ENCODE measurements around the gene TTC34.
"Not testable (repeated sequence)": the region's sequence is repeated elsewhere in the genome, so short reads cannot be mapped to it uniquely, and the experiment has no call there.

Gene TTC34

GRCh38 chr1:2757519-2757918 lies 44.0 kb downstream of the TTC34 start:
- DNase-seq (ENCODE audit: low read depth, low spot score): not testable (repeated sequence)

GRCh38 chr1:2755426-2755825 lies 46.1 kb downstream of the TTC34 start:
- WGBS (ENCODE audit: insufficient coverage, insufficient read length): no CpG with 5 or more reads among the region's 14 CpGs
- H3K4me3 ChIP-seq (ENCODE audit: low read length); H3K36me3 ChIP-seq (ENCODE audit: control insufficient read depth, insufficient read depth, low read length); H3K9me3 ChIP-seq (ENCODE audit: control insufficient read depth, insufficient read depth, low read length); H3K4me1 ChIP-seq (ENCODE audit: control insufficient read depth, insufficient read depth, low read length); H3K27ac ChIP-seq (ENCODE audit: low read length); H3K27me3 ChIP-seq (ENCODE audit: control insufficient read depth, insufficient read depth, low read length); DNase-seq (ENCODE audit: low read depth, low spot score): not testable (repeated sequence)

More at GRCh38 chr1:2757519-2757918, 44.0 kb downstream of the TTC34 start:
- H3K27ac ChIP-seq (ENCODE audit: low read length); H3K36me3 ChIP-seq (ENCODE audit: control insufficient read depth, insufficient read depth, low read length); H3K27me3 ChIP-seq (ENCODE audit: control insufficient read depth, insufficient read depth, low read length); H3K9me3 ChIP-seq (ENCODE audit: control insufficient read depth, insufficient read depth, low read length); H3K4me1 ChIP-seq (ENCODE audit: control insufficient read depth, insufficient read depth, low read length); H3K4me3 ChIP-seq (ENCODE audit: low read length): not testable (repeated sequence)
- no CpG with 5 or more reads among the region's 13 CpGs for WGBS (ENCODE audit: insufficient coverage, insufficient read length)

GRCh38 chr1:2754597-2754996 lies 46.9 kb downstream of the TTC34 start:
- not testable (repeated sequence) for H3K4me1 ChIP-seq (ENCODE audit: control insufficient read depth, insufficient read depth, low read length); H3K36me3 ChIP-seq (ENCODE audit: control insufficient read depth, insufficient read depth, low read length); H3K9me3 ChIP-seq (ENCODE audit: control insufficient read depth, insufficient read depth, low read length); H3K4me3 ChIP-seq (ENCODE audit: low read length); DNase-seq (ENCODE audit: low read depth, low spot score); H3K27me3 ChIP-seq (ENCODE audit: control insufficient read depth, insufficient read depth, low read length); H3K27ac ChIP-seq (ENCODE audit: low read length)
- WGBS (ENCODE audit: insufficient coverage, insufficient read length): no CpG with 5 or more reads among the region's 10 CpGs

GRCh38 chr1:2752503-2752902 lies 49.0 kb downstream of the TTC34 start:
- not testable (repeated sequence) for H3K36me3 ChIP-seq (ENCODE audit: control insufficient read depth, insufficient read depth, low read length); H3K27ac ChIP-seq (ENCODE audit: low read length); H3K4me1 ChIP-seq (ENCODE audit: control insufficient read depth, insufficient read depth, low read length); H3K4me3 ChIP-seq (ENCODE audit: low read length); H3K9me3 ChIP-seq (ENCODE audit: control insufficient read depth, insufficient read depth, low read length); H3K27me3 ChIP-seq (ENCODE audit: control insufficient read depth, insufficient read depth, low read length); DNase-seq (ENCODE audit: low read depth, low spot score)
- no CpG with 5 or more reads among the region's 8 CpGs for WGBS (ENCODE audit: insufficient coverage, insufficient read length)

- not testable (repeated sequence) for H3K4me3 ChIP-seq (ENCODE audit: low read length); H3K27me3 ChIP-seq (ENCODE audit: control insufficient read depth, insufficient read depth, low read length); H3K36me3 ChIP-seq (ENCODE audit: control insufficient read depth, insufficient read depth, low read length); H3K9me3 ChIP-seq (ENCODE audit: control insufficient read depth, insufficient read depth, low read length); H3K4me1 ChIP-seq (ENCODE audit: control insufficient read depth, insufficient read depth, low read length); H3K27ac ChIP-seq (ENCODE audit: low read length); DNase-seq (ENCODE audit: low read depth, low spot score)
- no CpG with 5 or more reads among the region's 13 CpGs for WGBS (ENCODE audit: insufficient coverage, insufficient read length)
These were observed 49.6 kb downstream of the TTC34 start for GRCh38 chr1:2751866-2752265.

- H3K4me1 ChIP-seq (ENCODE audit: control insufficient read depth, insufficient read depth, low read length); H3K4me3 ChIP-seq (ENCODE audit: low read length); H3K27ac ChIP-seq (ENCODE audit: low read length); H3K27me3 ChIP-seq (ENCODE audit: control insufficient read depth, insufficient read depth, low read length); H3K9me3 ChIP-seq (ENCODE audit: control insufficient read depth, insufficient read depth, low read length); DNase-seq (ENCODE audit: low read depth, low spot score); H3K36me3 ChIP-seq (ENCODE audit: control insufficient read depth, insufficient read depth, low read length): not testable (repeated sequence)
- WGBS (ENCODE audit: insufficient coverage, insufficient read length): no CpG with 5 or more reads among the region's 27 CpGs
These were observed 50.4 kb downstream of the TTC34 start for GRCh38 chr1:2750766-2751730.

GRCh38 chr1:2750041-2750680 lies 51.3 kb downstream of the TTC34 start:
- not testable (repeated sequence) for H3K27me3 ChIP-seq (ENCODE audit: control insufficient read depth, insufficient read depth, low read length); H3K9me3 ChIP-seq (ENCODE audit: control insufficient read depth, insufficient read depth, low read length); DNase-seq (ENCODE audit: low read depth, low spot score); H3K4me1 ChIP-seq (ENCODE audit: control insufficient read depth, insufficient read depth, low read length); H3K36me3 ChIP-seq (ENCODE audit: control insufficient read depth, insufficient read depth, low read length); H3K4me3 ChIP-seq (ENCODE audit: low read length); H3K27ac ChIP-seq (ENCODE audit: low read length)
- WGBS (ENCODE audit: insufficient coverage, insufficient read length): no CpG with 5 or more reads among the region's 14 CpGs

GRCh38 chr1:2748626-2749025 lies 52.9 kb downstream of the TTC34 start:
- H3K36me3 ChIP-seq (ENCODE audit: control insufficient read depth, insufficient read depth, low read length); H3K27ac ChIP-seq (ENCODE audit: low read length); H3K9me3 ChIP-seq (ENCODE audit: control insufficient read depth, insufficient read depth, low read length); DNase-seq (ENCODE audit: low read depth, low spot score); H3K4me3 ChIP-seq (ENCODE audit: low read length); H3K4me1 ChIP-seq (ENCODE audit: control insufficient read depth, insufficient read depth, low read length); H3K27me3 ChIP-seq (ENCODE audit: control insufficient read depth, insufficient read depth, low read length): not testable (repeated sequence)
- WGBS (ENCODE audit: insufficient coverage, insufficient read length): no CpG with 5 or more reads among the region's 8 CpGs

GRCh38 chr1:2694796-2695195 lies 106.7 kb downstream of the TTC34 start:
- H3K27ac ChIP-seq (ENCODE audit: low read length); H3K36me3 ChIP-seq (ENCODE audit: control insufficient read depth, insufficient read depth, low read length); H3K9me3 ChIP-seq (ENCODE audit: control insufficient read depth, insufficient read depth, low read length); H3K4me3 ChIP-seq (ENCODE audit: low read length); H3K4me1 ChIP-seq (ENCODE audit: control insufficient read depth, insufficient read depth, low read length); H3K27me3 ChIP-seq (ENCODE audit: control insufficient read depth, insufficient read depth, low read length); DNase-seq (ENCODE audit: low read depth, low spot score): not testable (repeated sequence)
- WGBS (ENCODE audit: insufficient coverage, insufficient read length): no CpG with 5 or more reads among the region's 9 CpGs

GRCh38 chr1:2690180-2690579 lies 111.3 kb downstream of the TTC34 start:
- DNase-seq (ENCODE audit: low read depth, low spot score); H3K27me3 ChIP-seq (ENCODE audit: control insufficient read depth, insufficient read depth, low read length); H3K27ac ChIP-seq (ENCODE audit: low read length); H3K4me1 ChIP-seq (ENCODE audit: control insufficient read depth, insufficient read depth, low read length); H3K4me3 ChIP-seq (ENCODE audit: low read length); H3K36me3 ChIP-seq (ENCODE audit: control insufficient read depth, insufficient read depth, low read length); H3K9me3 ChIP-seq (ENCODE audit: control insufficient read depth, insufficient read depth, low read length): not testable (repeated sequence)
- no CpG with 5 or more reads among the region's 10 CpGs for WGBS (ENCODE audit: insufficient coverage, insufficient read length)

GRCh38 chr1:2688336-2688665 lies 113.2 kb downstream of the TTC34 start:
- not testable (repeated sequence) for H3K36me3 ChIP-seq (ENCODE audit: control insufficient read depth, insufficient read depth, low read length); DNase-seq (ENCODE audit: low read depth, low spot score); H3K27me3 ChIP-seq (ENCODE audit: control insufficient read depth, insufficient read depth, low read length); H3K4me3 ChIP-seq (ENCODE audit: low read length); H3K4me1 ChIP-seq (ENCODE audit: control insufficient read depth, insufficient read depth, low read length); H3K9me3 ChIP-seq (ENCODE audit: control insufficient read depth, insufficient read depth, low read length); H3K27ac ChIP-seq (ENCODE audit: low read length)
- WGBS (ENCODE audit: insufficient coverage, insufficient read length): no CpG with 5 or more reads among the region's 11 CpGs
